GM19455 (cell line): ENCODE data around the gene TNNT1.
"Not testable (repeated sequence)": the region's sequence is repeated elsewhere in the genome, so short reads cannot be mapped to it uniquely, and the experiment has no call there.

Experiments
- ATAC-seq: cut with Tn5 transposase; IDR thresholded peaks from one replicate; pipeline ENCODE4 v1.9.1; 2021; ENCODE audit not compliant: unreplicated experiment

Gene TNNT1

GRCh38 chr19:55112777-55113569, 36.0 kb downstream of the TNNT1 start:
- no peak for ATAC-seq

- no peak for ATAC-seq
Measured at GRCh38 chr19:55112246-55112776, 36.7 kb downstream of the TNNT1 start.

GRCh38 chr19:55111238-55111831, 37.7 kb downstream of the TNNT1 start:
- ATAC-seq: no peak

- ATAC-seq: no peak
Measured at GRCh38 chr19:55109527-55110291, 39.3 kb downstream of the TNNT1 start.

GRCh38 chr19:55107252-55107651, 41.8 kb downstream of the TNNT1 start:
- ATAC-seq: not testable (repeated sequence)

- ATAC-seq: no peak
Measured at GRCh38 chr19:55106591-55106990, 42.4 kb downstream of the TNNT1 start.

GRCh38 chr19:55105237-55105636, 43.8 kb downstream of the TNNT1 start:
- no peak for ATAC-seq

DNA sequence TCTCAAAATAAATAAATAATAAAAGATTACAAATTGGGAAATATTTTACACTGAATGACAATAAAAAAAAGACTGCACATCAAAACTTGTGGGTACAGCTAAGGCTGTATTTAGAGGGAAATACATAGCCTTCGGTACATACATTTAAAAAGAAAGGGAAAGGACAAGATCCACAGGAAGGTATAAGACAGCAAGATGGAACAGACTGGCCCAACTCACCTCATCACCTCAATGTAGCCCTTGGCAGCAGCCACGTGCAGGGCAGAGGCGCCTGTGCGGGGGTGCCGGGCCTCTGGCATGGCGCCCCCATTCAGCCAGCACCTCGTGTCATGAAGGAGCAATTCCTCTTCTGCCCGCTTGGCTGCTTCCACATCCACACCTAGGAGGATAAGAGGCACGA, 45.8 kb downstream of the TNNT1 start:
- no peak for ATAC-seq

DNA sequence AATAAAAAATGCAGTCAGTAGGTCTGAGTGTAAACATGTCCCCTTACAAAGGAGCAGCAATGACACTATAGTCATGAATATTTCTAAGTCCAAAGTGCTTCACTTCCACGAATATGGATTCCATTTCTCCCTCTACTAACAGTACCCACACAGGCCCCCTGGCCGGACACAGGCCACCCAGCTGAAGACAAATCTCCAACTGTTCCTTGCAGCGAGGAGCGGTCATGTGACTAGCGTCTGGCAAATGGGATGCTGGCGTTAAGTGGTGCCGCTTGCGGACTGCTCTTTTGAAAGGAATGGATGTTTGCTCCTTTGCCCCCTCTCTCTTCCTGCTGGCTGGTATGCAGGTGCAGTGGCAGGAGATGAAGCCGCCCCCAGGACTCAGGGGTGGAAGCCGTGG, 47.7 kb downstream of the TNNT1 start:
- ATAC-seq: no peak

GRCh38 chr19:55099557-55100506, 49.2 kb downstream of the TNNT1 start:
- ATAC-seq: no peak

DNA sequence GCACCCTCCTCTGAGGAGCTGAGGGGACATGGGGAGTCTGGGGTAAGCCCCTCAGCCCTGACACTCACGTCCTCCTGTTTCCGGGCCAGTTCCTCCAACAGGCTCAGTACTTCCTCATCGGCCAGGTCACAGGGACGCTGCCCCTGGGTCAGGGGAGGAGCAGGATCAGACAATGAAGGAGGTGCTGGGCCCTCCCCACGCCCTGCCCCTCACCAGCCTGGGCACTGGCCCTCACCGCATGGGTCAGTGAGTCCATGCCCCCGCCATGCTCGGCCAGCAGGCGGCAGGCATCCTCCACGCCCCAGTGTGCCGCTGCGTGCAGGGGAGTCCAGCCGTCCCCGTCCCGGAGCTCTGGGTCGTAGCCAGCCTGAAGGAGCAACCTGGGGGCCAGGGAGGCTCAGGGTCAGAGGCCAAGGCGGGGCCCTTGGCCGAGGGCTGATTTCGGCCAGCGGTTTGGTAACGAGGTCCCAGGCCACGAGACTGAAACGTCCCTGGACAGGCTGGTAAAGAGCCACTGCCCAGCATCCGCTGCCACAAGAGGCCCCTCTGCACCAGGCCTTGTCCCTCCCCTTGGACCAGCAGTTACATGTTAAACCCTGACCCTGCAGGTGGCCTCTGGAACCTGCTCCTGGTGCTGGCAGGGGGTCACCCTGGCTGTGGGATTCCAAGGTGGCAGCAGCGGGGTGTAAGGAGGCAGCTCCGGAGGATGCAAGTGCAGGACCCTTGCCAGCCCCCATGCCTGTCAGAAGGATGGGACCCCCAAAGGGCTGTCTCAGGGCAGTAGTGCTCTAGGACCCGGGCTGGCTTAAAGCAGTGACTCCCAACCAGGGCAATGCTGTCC, 50.1 kb downstream of the TNNT1 start:
- no peak for ATAC-seq

GRCh38 chr19:55097864-55098715, 50.9 kb downstream of the TNNT1 start:
- no peak for ATAC-seq

DNA sequence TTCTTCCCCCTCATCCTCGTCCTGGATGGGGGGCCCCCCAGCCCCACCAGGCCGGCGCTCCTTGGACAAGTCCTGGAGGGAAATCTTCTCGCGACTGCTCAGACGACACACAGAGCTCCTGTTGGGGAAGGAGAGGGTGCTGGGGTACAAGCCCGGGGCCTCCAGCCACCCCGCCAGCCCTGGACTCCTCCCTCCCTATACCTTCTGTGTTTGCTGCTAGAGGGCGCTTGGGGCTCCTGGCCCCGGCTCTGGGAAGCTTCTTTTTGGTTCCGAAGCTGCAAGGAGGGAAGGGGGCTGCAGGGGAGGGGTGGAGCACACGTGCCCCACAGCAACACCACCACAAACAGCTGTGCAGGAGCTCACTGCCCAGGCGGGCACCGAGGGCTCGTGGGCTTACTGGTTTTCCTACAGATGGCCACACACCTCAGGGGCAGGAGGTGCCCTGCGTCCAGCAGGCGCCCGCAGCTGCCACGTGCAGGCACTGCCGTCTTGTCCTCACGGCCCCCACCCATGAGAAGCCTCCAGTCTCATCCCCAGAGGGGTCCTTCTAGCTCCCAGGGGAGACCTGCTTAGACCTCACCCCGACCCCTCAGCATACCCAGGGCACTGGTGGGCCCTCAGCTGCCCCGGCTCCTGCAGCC, 52.8 kb downstream of the TNNT1 start:
- ATAC-seq: no peak

GRCh38 chr19:55095260-55096060, 53.5 kb downstream of the TNNT1 start:
- ATAC-seq: no peak

- no peak for ATAC-seq
Measured at GRCh38 chr19:55094456-55095259, 54.3 kb downstream of the TNNT1 start.

DNA sequence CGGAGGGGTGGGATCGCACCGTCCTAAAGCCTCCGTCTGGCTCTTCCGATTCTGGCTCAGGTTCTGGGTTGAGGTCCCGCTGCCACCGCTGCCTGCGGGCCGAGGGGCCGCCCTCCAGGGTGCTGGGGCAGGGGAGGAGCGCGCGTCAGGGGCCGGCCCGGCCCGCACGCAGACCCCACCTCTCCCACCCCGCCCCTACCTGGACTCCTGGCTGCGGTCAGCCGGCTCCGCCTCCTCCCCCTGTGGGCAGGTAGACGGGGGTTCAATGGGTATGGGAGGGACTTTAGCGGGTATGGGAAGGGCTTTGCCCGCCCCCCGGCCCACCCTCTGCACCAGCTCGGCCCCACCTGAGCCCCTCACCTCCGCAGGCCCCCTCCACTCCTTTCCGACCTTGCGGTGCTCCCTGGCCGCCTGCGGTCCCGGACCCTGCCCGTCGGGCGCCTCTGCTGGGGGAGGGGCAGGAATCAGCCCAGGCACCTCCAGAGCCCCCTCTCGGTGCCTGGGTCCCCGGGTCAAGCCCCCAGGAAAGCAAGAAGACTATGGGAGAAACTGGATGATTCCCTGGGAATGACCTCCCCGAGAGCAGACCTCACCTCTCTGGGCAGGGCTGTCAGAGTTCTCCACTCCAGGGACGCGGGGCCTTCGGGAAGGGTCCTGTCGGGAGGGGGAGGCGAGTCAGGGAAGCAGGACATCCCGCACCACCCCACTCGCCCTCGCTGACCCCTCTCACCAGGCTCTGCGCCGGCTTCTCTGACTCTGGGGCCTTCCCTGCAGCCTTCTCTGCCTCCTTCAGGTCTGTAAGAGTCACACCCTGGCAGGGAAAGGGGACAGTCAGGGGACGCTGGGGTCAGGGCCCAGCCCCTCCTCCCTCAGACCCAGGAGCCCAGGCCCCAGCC, 56.3 kb downstream of the TNNT1 start:
- ATAC-seq: no peak
